ENCODE measurements around the gene KMT2A. TPM values are rescaled to one million over a fixed set of nuclear protein-coding genes. Genes with fewer than 3 reads are reported as not detected.
"Not testable (repeated sequence)": the region's sequence is repeated elsewhere in the genome, so short reads cannot be mapped to it uniquely, and the experiment has no call there.

Gene KMT2A
- total and polyA plus RNA-seq, 2 donors from 2014 or later, result 5.6 to 85.1 TPM

DNA sequence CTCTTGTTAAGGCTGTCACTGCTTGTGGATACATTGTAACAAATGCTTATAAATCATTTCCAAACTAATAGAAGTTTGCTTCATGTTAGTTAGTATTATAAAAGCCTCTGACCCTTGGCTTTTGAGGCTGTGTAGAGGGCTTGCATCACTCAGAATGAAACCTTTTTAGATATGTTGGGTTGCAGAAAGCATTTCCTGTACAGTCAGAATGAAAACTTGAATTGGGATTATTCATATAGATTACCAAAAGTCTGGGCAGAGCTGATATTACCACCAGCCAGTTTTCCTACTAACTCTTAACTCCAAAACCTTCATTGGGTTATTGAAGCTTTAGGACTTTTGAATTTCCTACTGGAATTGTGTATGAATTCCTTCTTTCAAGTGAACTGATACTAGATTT lies 12.0 kb downstream of the KMT2A start:
- Histone ChIP-seq H3K9ac (ENCODE audit: low read length in 3 of 3) (no peak overlapping the region), H3K36me3 (ENCODE audit: control insufficient read depth in 2 of 3, insufficient read depth in 3 of 3, low read length in 3 of 3) (no peaks in the 10 kb centered on the region), H3K27ac (ENCODE audit: low read depth in 2 of 2, low read length in 2 of 2) (no peak overlapping the region), H3K4me1 (ENCODE audit: control insufficient read depth in 2 of 3, insufficient read depth in 2 of 3, low read depth in 1 of 3, low read length in 3 of 3) (peaks cover 0 to 6% (median 0%) of the 10 kb centered on the region in 3 donors), H3K9me3 (ENCODE audit: control insufficient read depth in 2 of 3, insufficient read depth in 1 of 3, low read length in 3 of 3) (no peaks in the 10 kb centered on the region), H3K27me3 (ENCODE audit: control insufficient read depth, insufficient read depth, low read length) (no peaks in the 10 kb centered on the region), H3K4me3 (ENCODE audit: low read length in 3 of 3) (no peak overlapping the region)
- intact Hi-C loops (cut with DNase I), result no loop called here
- FAIRE-seq, result no peak
- DNase-seq, result no peak
- TF ChIP-seq, protein P1, sequence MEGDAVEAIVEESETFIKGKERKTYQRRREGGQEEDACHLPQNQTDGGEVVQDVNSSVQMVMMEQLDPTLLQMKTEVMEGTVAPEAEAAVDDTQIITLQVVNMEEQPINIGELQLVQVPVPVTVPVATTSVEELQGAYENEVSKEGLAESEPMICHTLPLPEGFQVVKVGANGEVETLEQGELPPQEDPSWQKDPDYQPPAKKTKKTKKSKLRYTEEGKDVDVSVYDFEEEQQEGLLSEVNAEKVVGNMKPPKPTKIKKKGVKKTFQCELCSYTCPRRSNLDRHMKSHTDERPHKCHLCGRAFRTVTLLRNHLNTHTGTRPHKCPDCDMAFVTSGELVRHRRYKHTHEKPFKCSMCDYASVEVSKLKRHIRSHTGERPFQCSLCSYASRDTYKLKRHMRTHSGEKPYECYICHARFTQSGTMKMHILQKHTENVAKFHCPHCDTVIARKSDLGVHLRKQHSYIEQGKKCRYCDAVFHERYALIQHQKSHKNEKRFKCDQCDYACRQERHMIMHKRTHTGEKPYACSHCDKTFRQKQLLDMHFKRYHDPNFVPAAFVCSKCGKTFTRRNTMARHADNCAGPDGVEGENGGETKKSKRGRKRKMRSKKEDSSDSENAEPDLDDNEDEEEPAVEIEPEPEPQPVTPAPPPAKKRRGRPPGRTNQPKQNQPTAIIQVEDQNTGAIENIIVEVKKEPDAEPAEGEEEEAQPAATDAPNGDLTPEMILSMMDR (IDR thresholded peaks at IDR 0.05; ENCODE audit: borderline replicate concordance, extremely low read depth, insufficient read depth), result no peak

DNA sequence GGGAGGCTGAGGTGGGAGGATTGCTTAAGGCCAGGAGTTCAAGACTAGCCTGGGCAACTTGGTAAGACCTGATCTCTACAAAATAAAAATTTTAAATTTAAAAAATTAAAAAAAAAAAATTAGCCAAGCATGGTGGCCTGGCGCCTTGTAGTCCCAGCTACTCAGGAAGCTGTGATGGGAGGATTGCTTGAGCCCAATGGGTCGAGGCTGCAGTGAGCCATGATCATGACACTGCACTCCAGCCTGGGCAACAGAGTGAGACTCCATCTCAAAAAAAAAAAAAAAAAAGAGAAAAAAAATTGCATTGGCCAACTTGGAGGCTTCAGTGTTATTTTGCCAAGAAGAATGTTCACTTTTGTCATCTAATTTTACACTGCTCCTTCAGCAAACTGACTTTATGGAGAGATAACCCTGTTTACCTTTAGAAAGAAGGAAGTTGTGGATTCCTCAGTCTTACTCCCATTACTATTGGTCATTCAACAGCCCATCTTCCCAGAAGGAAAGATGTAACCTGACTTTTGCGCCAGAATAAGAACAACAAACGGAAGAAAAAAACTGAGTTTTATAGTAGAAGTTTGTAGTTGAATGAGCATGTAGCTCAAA lies 13.1 kb downstream of the KMT2A start:
- Histone ChIP-seq H3K4me1 (ENCODE audit: control insufficient read depth in 2 of 3, insufficient read depth in 2 of 3, low read depth in 1 of 3, low read length in 3 of 3) (no peaks in the 10 kb centered on the region), H3K27me3 (ENCODE audit: control insufficient read depth, insufficient read depth, low read length) (no peaks in the 10 kb centered on the region), H3K36me3 (ENCODE audit: control insufficient read depth in 2 of 3, insufficient read depth in 3 of 3, low read length in 3 of 3) (no peaks in the 10 kb centered on the region), H3K4me3 (ENCODE audit: low read length in 3 of 3) (no peak overlapping the region), H3K9ac (ENCODE audit: low read length in 3 of 3) (no peak overlapping the region), H3K9me3 (ENCODE audit: control insufficient read depth in 2 of 3, insufficient read depth in 1 of 3, low read length in 3 of 3) (no peaks in the 10 kb centered on the region), H3K27ac (ENCODE audit: low read depth in 2 of 2, low read length in 2 of 2) (no peak overlapping the region)
- FAIRE-seq (no peak), DNase-seq (no peak)
- intact Hi-C loops (cut with DNase I), result no loop called here
- TF ChIP-seq, protein P1 (IDR thresholded peaks at IDR 0.05; ENCODE audit: borderline replicate concordance, extremely low read depth, insufficient read depth), result no peak

DNA sequence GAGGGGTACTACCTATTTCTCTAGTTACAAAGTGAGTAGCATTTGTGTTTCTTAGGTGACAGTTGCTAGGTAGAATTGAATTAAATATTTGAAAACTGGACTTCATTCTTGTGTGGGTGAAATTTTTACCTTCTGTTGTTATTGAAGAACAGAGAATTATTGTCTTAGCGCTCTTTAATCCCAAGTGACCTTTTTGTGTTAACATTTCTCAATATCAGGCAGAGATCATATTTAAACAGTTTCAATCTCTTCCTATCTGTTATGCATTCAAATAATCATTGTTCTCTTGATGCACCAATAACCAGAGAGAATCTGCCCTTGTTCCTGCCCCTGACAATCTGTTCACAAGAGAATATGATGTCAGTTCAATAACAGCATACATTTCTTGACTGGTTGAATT lies 14.2 kb downstream of the KMT2A start:
- Histone ChIP-seq H3K27ac (ENCODE audit: low read depth in 2 of 2, low read length in 2 of 2) (no peak overlapping the region), H3K9me3 (ENCODE audit: control insufficient read depth in 2 of 3, insufficient read depth in 1 of 3, low read length in 3 of 3) (no peaks in the 10 kb centered on the region), H3K36me3 (ENCODE audit: control insufficient read depth in 2 of 3, insufficient read depth in 3 of 3, low read length in 3 of 3) (no peaks in the 10 kb centered on the region), H3K27me3 (ENCODE audit: control insufficient read depth, insufficient read depth, low read length) (no peaks in the 10 kb centered on the region), H3K9ac (ENCODE audit: low read length in 3 of 3) (no peak overlapping the region), H3K4me1 (ENCODE audit: control insufficient read depth in 2 of 3, insufficient read depth in 2 of 3, low read depth in 1 of 3, low read length in 3 of 3) (no peaks in the 10 kb centered on the region), H3K4me3 (ENCODE audit: low read length in 3 of 3) (no peak overlapping the region)
- intact Hi-C loops (cut with DNase I), result no loop called here
- no peak for FAIRE-seq
- no peak for DNase-seq
- TF ChIP-seq, protein P1 (IDR thresholded peaks at IDR 0.05; ENCODE audit: borderline replicate concordance, extremely low read depth, insufficient read depth), result no peak

DNA sequence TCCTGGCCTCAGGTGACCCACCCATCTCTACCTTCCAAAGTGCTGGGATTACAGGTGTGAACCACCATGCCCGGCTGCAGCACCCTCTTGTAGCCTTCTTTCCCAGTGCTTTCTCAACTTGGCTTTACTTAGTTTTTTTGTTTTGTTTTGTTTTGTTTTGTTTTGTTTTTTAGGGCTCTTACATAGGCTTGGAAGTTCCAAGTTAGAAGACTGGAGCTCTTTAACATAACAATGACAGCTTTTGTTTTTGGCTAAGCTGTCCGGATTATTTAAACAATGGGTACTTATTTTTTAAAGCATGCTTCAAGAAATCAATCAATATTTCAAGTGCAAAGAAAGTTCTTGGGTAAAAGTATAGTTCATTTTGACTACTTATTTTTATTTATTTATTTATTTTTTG lies 25.9 kb downstream of the KMT2A start:
- H3K36me3 ChIP-seq (ENCODE audit: control insufficient read depth in 2 of 3, insufficient read depth in 3 of 3, low read length in 3 of 3), result no peaks in the 10 kb centered on the region
- H3K4me1 ChIP-seq (ENCODE audit: control insufficient read depth in 2 of 3, insufficient read depth in 2 of 3, low read depth in 1 of 3, low read length in 3 of 3), result no peaks in the 10 kb centered on the region
- TF ChIP-seq, protein P1 (IDR thresholded peaks at IDR 0.05; ENCODE audit: borderline replicate concordance, extremely low read depth, insufficient read depth), result no peak
- intact Hi-C loops (cut with DNase I), result no loop called here
- H3K27me3 ChIP-seq (ENCODE audit: control insufficient read depth, insufficient read depth, low read length), result no peaks in the 10 kb centered on the region
- no peaks in the 10 kb centered on the region for H3K9me3 ChIP-seq (ENCODE audit: control insufficient read depth in 2 of 3, insufficient read depth in 1 of 3, low read length in 3 of 3)
- H3K9ac ChIP-seq (ENCODE audit: low read length in 3 of 3), result no peak overlapping the region
- no peak overlapping the region for H3K4me3 ChIP-seq (ENCODE audit: low read length in 3 of 3)
- DNase-seq (no peak), FAIRE-seq (no peak)
- H3K27ac ChIP-seq (ENCODE audit: low read depth in 2 of 2, low read length in 2 of 2), result no peak overlapping the region

DNA sequence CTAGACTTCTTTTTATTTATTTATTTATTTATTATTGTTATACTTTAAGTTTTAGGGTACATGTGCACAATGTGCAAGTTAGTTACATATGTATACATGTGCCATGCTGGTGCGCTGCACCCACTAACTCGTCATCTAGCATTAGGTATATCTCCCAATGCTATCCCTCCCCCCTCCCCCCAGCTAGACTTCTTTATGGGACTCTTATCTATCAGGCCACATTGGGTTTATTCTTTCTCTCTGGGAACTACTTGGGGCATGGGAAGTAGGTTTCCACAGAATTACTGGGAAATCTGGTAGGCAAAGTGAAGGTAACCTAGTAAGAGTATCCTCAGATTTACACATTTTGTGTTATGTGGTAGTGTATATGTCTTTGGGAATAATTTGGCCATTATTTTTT lies 32.7 kb downstream of the KMT2A start:
- H3K36me3 ChIP-seq (ENCODE audit: control insufficient read depth in 2 of 3, insufficient read depth in 3 of 3, low read length in 3 of 3), result peaks cover 2 to 20% (median 18%) of the 10 kb centered on the region in 3 donors
- DNase-seq; H3K4me3 ChIP-seq (ENCODE audit: low read length in 3 of 3); FAIRE-seq; H3K4me1 ChIP-seq (ENCODE audit: control insufficient read depth in 2 of 3, insufficient read depth in 2 of 3, low read depth in 1 of 3, low read length in 3 of 3); H3K9ac ChIP-seq (ENCODE audit: low read length in 3 of 3); H3K27ac ChIP-seq (ENCODE audit: low read depth in 2 of 2, low read length in 2 of 2); intact Hi-C loops (cut with DNase I); H3K9me3 ChIP-seq (ENCODE audit: control insufficient read depth in 2 of 3, insufficient read depth in 1 of 3, low read length in 3 of 3); H3K27me3 ChIP-seq (ENCODE audit: control insufficient read depth, insufficient read depth, low read length): not testable (repeated sequence)
